Activated T-cell treated with anti-CD3 and anti-CD28 coated beads, Interleukin-2, amount 50 U/mL, for 48 hours (primary cell): Measurements from ENCODE around the gene COL18A1.
"Not testable (repeated sequence)": the region's sequence is repeated elsewhere in the genome, so short reads cannot be mapped to it uniquely, and the experiment has no call there.

Experiments used
- DNase-seq, 2 experiments: peaks; one replicate each; pipeline ENCODE4 v3.0.0-alpha.2; 2020

The COL18A1 gene

GRCh38 chr21:45367402-45368351 is 37.3 kb upstream of the COL18A1 start:
- no peak for DNase-seq

- not testable (repeated sequence) for DNase-seq
These were observed 35.9 kb upstream of the COL18A1 start for GRCh38 chr21:45369018-45369417.

GRCh38 chr21:45370575-45370974 is 34.4 kb upstream of the COL18A1 start:
- DNase-seq = no peak

- DNase-seq = no peak
These were observed 33.9 kb upstream of the COL18A1 start for GRCh38 chr21:45371081-45371480.

- DNase-seq = no peak
These were observed 33.3 kb upstream of the COL18A1 start for GRCh38 chr21:45371655-45372054.

GRCh38 chr21:45372732-45373355 is 32.1 kb upstream of the COL18A1 start:
- no peak for DNase-seq

GRCh38 chr21:45373991-45374816 is 30.8 kb upstream of the COL18A1 start:
- DNase-seq = no peak

GRCh38 chr21:45374826-45375455 is 30.0 kb upstream of the COL18A1 start:
- no peak for DNase-seq

- DNase-seq = no peak
These were observed 28.3 kb upstream of the COL18A1 start for GRCh38 chr21:45376459-45377324.

GRCh38 chr21:45377325-45377709 is 27.6 kb upstream of the COL18A1 start:
- no peak for DNase-seq

- no peak for DNase-seq
These were observed 27.1 kb upstream of the COL18A1 start for GRCh38 chr21:45377866-45378257.

GRCh38 chr21:45378258-45378966 is 26.6 kb upstream of the COL18A1 start:
- no peak for DNase-seq

GRCh38 chr21:45379171-45379900 is 25.6 kb upstream of the COL18A1 start:
- no peak for DNase-seq

GRCh38 chr21:45379901-45380330 is 25.0 kb upstream of the COL18A1 start:
- DNase-seq = no peak

- DNase-seq = no peak
These were observed 24.4 kb upstream of the COL18A1 start for GRCh38 chr21:45380566-45380965.

- no peak for DNase-seq
These were observed 23.8 kb upstream of the COL18A1 start for GRCh38 chr21:45381036-45381787.

GRCh38 chr21:45381865-45382696 is 22.9 kb upstream of the COL18A1 start:
- DNase-seq = no peak

GRCh38 chr21:45382697-45382997 is 22.3 kb upstream of the COL18A1 start:
- DNase-seq = no peak

- no peak for DNase-seq
These were observed 21.8 kb upstream of the COL18A1 start for GRCh38 chr21:45383111-45383614.
